C4-2B (cell line): ENCODE measurements around the gene CAMKK1.

Experiments used
- H3K27ac ChIP-seq: fragments of 450-650 bp; 2 replicates; pipeline ENCODE4 v1.5.1; 2017
- ZFX ChIP-seq: fragments of 450-650 bp; IDR thresholded peaks from 2 replicates; pipeline ENCODE4 v1.6.1; 2017
- TF ChIP-seq, protein P1 (sequence below): fragments of 450-650 bp; conservative IDR thresholded peaks from 2 replicates; pipeline ENCODE4 v1.5.1; 2017; ENCODE audit warnings: mild to moderate bottlenecking

The CAMKK1 gene

DNA sequence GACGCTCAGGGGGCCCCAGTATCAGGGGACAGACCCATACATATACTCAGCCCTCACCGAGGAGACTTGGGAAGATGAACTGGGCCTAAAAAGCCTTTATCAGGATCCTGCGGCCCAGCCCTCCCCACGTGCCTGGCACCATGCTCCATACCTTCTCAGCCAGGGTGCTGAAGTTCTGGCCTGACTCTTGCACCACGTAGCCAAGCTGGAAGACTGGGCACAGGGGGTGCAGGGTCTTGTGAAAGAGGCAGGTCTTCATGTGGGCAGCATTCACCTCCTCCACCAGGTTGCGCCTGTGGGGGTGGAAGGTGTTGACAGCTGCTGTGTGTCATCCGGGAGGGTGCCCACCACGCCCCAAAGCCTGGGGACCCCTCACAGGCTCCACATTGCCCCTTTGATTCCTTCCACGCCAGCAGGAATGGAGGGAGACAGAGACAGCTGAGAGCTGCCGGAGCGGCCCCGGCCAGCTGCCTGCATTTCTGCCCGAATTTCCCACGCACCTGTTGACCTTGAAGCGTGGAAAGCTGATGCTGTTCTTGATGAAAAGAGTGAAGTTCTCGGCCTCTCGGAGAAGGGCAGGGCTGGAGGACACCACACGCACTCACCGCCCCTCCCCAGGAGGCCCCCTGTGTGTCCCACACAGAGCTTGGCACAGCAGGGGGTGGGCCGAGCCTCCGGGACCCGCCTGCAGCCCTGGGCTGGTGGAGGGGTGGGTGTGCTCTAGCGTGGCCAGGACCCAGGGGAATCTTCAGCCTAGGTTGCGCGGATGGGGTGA, 10.4 kb upstream of the CAMKK1 start:
- no peak overlapping the region for H3K27ac ChIP-seq
- TF ChIP-seq ZFX: no peak
- TF ChIP-seq, protein P1, sequence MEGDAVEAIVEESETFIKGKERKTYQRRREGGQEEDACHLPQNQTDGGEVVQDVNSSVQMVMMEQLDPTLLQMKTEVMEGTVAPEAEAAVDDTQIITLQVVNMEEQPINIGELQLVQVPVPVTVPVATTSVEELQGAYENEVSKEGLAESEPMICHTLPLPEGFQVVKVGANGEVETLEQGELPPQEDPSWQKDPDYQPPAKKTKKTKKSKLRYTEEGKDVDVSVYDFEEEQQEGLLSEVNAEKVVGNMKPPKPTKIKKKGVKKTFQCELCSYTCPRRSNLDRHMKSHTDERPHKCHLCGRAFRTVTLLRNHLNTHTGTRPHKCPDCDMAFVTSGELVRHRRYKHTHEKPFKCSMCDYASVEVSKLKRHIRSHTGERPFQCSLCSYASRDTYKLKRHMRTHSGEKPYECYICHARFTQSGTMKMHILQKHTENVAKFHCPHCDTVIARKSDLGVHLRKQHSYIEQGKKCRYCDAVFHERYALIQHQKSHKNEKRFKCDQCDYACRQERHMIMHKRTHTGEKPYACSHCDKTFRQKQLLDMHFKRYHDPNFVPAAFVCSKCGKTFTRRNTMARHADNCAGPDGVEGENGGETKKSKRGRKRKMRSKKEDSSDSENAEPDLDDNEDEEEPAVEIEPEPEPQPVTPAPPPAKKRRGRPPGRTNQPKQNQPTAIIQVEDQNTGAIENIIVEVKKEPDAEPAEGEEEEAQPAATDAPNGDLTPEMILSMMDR: no peak

GRCh38 chr17:3900646-3901045, 7.8 kb upstream of the CAMKK1 start:
- TF ChIP-seq ZFX: no peak
- TF ChIP-seq, protein P1: no peak
- no peak overlapping the region for H3K27ac ChIP-seq

- H3K27ac ChIP-seq: peak overlapping the region; percentile 4; the same call in 1 of the 2 replicates
- TF ChIP-seq, protein P1: no peak
- TF ChIP-seq ZFX: no peak
These were observed 4.9 kb upstream of the CAMKK1 start for GRCh38 chr17:3897731-3898130.

DNA sequence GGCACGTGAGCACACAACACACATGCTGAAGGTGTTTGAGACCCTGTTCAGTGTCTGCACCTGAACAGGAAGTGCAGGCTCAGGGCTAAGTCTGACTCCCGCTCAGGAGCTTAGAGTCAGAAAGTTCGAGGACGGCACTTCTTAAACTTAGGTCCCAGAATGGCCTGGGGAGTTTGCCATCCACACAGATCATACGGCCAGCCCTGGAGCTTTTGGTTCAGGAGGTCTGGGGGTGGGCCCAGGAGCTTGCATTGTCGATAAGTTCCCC, 4.0 kb upstream of the CAMKK1 start:
- H3K27ac ChIP-seq: peak overlapping the region; percentile 90
- TF ChIP-seq ZFX: no peak
- TF ChIP-seq, protein P1: no peak

GRCh38 chr17:3896108-3896967, 3.5 kb upstream of the CAMKK1 start:
- peak overlapping the region; percentile 90 for H3K27ac ChIP-seq
- no peak for TF ChIP-seq ZFX
- TF ChIP-seq, protein P1: no peak

DNA sequence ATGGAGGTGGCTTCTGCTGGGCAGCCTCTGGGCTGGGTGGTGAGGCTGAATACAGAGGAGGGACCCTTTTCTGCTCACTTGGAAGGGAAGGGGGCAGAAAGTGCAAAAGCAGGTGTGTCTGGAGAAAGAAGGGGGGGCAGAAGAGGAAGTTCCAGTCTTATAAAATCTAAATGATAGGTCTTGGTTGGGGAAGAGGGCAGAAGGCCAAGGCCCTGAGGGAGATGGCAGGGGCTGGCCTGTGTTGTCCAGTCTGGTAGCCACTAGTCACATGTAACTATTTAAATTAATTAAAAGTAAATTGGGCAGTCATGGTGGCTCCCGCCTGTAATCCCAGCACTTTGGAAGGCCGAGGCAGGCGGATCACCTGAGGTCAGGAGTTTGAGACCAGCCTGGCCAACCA, 2.5 kb upstream of the CAMKK1 start:
- no peak for TF ChIP-seq ZFX
- TF ChIP-seq, protein P1: no peak
- H3K27ac ChIP-seq: peak overlapping the region; percentile 90

GRCh38 chr17:3894911-3895343, 2.1 kb upstream of the CAMKK1 start:
- H3K27ac ChIP-seq: peak overlapping the region; percentile 90
- no peak for TF ChIP-seq ZFX
- TF ChIP-seq, protein P1: no peak
